GM12878 (cell line): ENCODE results near the gene COX17. TPM values are rescaled to one million over a fixed set of nuclear protein-coding genes. Genes with fewer than 3 reads are reported as not detected.

ENCODE experiments used
- BACH1 ChIP-seq: fragments of 450-650 bp; IDR thresholded peaks from 2 replicates; pipeline ENCODE4 v1.6.1; 2017; ENCODE audit warnings: mild to moderate bottlenecking, borderline replicate concordance
- CBFB ChIP-seq: IDR thresholded peaks from 2 replicates; pipeline ENCODE4 v1.6.1; 2016; ENCODE audit warnings: antibody characterized with exemption, low read depth
- CUX1 ChIP-seq: IDR thresholded peaks from 2 replicates; pipeline ENCODE4 v1.6.1; 2012; ENCODE audit warnings: improper control_type of control experiment, low read depth, low read length; ENCODE audit not compliant: insufficient replicate concordance
- ESRRA ChIP-seq: IDR thresholded peaks from 2 replicates; pipeline ENCODE4 v1.6.1; 2012; ENCODE audit warnings: mild to moderate bottlenecking, low read length, improper control_type of control experiment
- IRF4 ChIP-seq: IDR thresholded peaks from 2 replicates; pipeline ENCODE4 v1.6.1; 2011; ENCODE audit warnings: low read depth, low read length
- MYB ChIP-seq: fragments of 150-350 bp; IDR thresholded peaks from 2 replicates; pipeline ENCODE4 v1.6.1; 2014; ENCODE audit warnings: mild to moderate bottlenecking, low read depth, low read length, borderline replicate concordance
- NFYB ChIP-seq: IDR thresholded peaks from 2 replicates; pipeline ENCODE4 v1.6.1; 2011; ENCODE audit warnings: low read depth, mild to moderate bottlenecking, low read length, improper control_type of control experiment, moderate library complexity; ENCODE audit not compliant: insufficient read depth
- NR2C1 ChIP-seq: fragments of 450-650 bp; IDR thresholded peaks from 2 replicates; pipeline ENCODE4 v1.6.1; 2017; ENCODE audit warnings: antibody characterized with exemption, mild to moderate bottlenecking, moderate library complexity
- POLR2A ChIP-seq: IDR thresholded peaks from 2 replicates; pipeline ENCODE4 v1.6.1; 2011; ENCODE audit warnings: low read depth, mild to moderate bottlenecking, low read length
- ZBTB40 ChIP-seq: fragments of 450-650 bp; IDR thresholded peaks from 2 replicates; pipeline ENCODE4 v1.6.1; 2016; ENCODE audit warnings: mild to moderate bottlenecking, moderate library complexity, borderline replicate concordance
- polyA plus RNA-seq, 11 experiments: library from polyadenylated mRNA; depleted of rRNA in 4 of 11; unstranded in 6 of 11; stranded (reverse) in 5 of 11; fragments of >200 nt; fragmentation: Nextera tagmentation in 4 of 11; fragmentation: Illumina TruSeq in 1 of 11; extraction: Ambion mirVana in 4 of 11; extraction: Trizol in 1 of 11; gene quantifications; 1 replicate in 1 of 11; 2 replicates in 10 of 11; pipeline versions ENCODE4 v1.2.1 to v1.2.3, GENCODE V29; 2011 to 2016; ENCODE audit warnings: inconsistent platforms in 2 of 11, missing spikeins in 2 of 11, low read depth in 1 of 11
- total RNA-seq, 4 experiments: library from RNA; depleted of rRNA in 3 of 4; stranded (reverse); fragments of >200 nt in 3 of 4; fragmentation: Illumina TruSeq in 1 of 4; extraction: Trizol in 1 of 4; gene quantifications; 2 replicates each; pipeline versions ENCODE4 v1.2.1 to v1.2.3, GENCODE V29; 2013 to 2021
- TF ChIP-seq, protein P1 (sequence below): fragments of 450-650 bp; IDR thresholded peaks from 2 replicates; pipeline ENCODE4 v1.6.1; 2018; ENCODE audit warnings: mild to moderate bottlenecking, low read depth, moderate library complexity; ENCODE audit not compliant: partially characterized antibody
- TF ChIP-seq, protein P2 (sequence below), 3 experiments: IDR thresholded peaks in 2 of 3; conservative IDR thresholded peaks in 1 of 3; 2 replicates each; pipeline ENCODE4 v1.5.1; 2011; ENCODE audit warnings: low read depth in 3 of 3, low read length in 3 of 3, mild to moderate bottlenecking in 3 of 3, control low read depth in 2 of 3, moderate library complexity in 2 of 3, inconsistent platforms in 1 of 3, mixed read lengths in 1 of 3; ENCODE audit not compliant: control insufficient read depth in 2 of 3, insufficient read depth in 1 of 3; ENCODE audit errors: extremely low read depth in 1 of 3

Gene COX17
- total and polyA plus RNA-seq, 10 of the 15 experiments (the other 5 are each of a cell fraction or from before 2014, with no cell fraction given): 111 to 717 (median 243) TPM

- TF ChIP-seq IRF4 (peak; percentile 65; the same call in 1 of the 2 replicates), CBFB (no peak; the same call in 1 of the 2 replicates), MYB (no peak), NR2C1 (no peak), NFYB (0 out of 2 replicates have a peak, but pooled peaks have one; percentile 16), ESRRA (no peak), POLR2A (no peak), CUX1 (no peak), BACH1 (no peak), ZBTB40 (no peak)
- TF ChIP-seq, protein P1, sequence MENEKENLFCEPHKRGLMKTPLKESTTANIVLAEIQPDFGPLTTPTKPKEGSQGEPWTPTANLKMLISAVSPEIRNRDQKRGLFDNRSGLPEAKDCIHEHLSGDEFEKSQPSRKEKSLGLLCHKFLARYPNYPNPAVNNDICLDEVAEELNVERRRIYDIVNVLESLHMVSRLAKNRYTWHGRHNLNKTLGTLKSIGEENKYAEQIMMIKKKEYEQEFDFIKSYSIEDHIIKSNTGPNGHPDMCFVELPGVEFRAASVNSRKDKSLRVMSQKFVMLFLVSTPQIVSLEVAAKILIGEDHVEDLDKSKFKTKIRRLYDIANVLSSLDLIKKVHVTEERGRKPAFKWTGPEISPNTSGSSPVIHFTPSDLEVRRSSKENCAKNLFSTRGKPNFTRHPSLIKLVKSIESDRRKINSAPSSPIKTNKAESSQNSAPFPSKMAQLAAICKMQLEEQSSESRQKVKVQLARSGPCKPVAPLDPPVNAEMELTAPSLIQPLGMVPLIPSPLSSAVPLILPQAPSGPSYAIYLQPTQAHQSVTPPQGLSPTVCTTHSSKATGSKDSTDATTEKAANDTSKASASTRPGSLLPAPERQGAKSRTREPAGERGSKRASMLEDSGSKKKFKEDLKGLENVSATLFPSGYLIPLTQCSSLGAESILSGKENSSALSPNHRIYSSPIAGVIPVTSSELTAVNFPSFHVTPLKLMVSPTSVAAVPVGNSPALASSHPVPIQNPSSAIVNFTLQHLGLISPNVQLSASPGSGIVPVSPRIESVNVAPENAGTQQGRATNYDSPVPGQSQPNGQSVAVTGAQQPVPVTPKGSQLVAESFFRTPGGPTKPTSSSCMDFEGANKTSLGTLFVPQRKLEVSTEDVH: no peak
- TF ChIP-seq, protein P2, sequence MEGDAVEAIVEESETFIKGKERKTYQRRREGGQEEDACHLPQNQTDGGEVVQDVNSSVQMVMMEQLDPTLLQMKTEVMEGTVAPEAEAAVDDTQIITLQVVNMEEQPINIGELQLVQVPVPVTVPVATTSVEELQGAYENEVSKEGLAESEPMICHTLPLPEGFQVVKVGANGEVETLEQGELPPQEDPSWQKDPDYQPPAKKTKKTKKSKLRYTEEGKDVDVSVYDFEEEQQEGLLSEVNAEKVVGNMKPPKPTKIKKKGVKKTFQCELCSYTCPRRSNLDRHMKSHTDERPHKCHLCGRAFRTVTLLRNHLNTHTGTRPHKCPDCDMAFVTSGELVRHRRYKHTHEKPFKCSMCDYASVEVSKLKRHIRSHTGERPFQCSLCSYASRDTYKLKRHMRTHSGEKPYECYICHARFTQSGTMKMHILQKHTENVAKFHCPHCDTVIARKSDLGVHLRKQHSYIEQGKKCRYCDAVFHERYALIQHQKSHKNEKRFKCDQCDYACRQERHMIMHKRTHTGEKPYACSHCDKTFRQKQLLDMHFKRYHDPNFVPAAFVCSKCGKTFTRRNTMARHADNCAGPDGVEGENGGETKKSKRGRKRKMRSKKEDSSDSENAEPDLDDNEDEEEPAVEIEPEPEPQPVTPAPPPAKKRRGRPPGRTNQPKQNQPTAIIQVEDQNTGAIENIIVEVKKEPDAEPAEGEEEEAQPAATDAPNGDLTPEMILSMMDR (IDR thresholded peaks at IDR 0.05 in 2 of 3, conservative IDR thresholded peaks at IDR 0.05 in 1 of 3; ENCODE audit: control insufficient read depth in 2 of 3, extremely low read depth in 1 of 3, insufficient read depth in 1 of 3, low read depth in 3 of 3, low read length in 3 of 3): no peak
These were observed 20.2 kb upstream of the COX17 start (continued) for GRCh38 chr3:119697394-119697793.
